Gastroesophageal sphincter (tissue), 3 donors: ENCODE results near the gene HEXB.

Source experiments
- CTCF ChIP-seq, 4 experiments: fragments of 200-600 bp in 2 of 4; fragments of 450-650 bp in 2 of 4; sonication (generic) in 1 of 4; IDR thresholded peaks; one replicate each; pipeline ENCODE4 v1.5.1; 2017 to 2019; ENCODE audit warnings: antibody characterized with exemption in 4 of 4, mild to moderate bottlenecking in 2 of 4, moderate library complexity in 2 of 4
- POLR2A ChIP-seq, 2 donors: fragments of 450-650 bp; IDR thresholded peaks; one replicate each; pipeline ENCODE4 v1.6.1; 2017; ENCODE audit warnings: antibody characterized with exemption in 2 of 2, mild to moderate bottlenecking in 2 of 2, moderate library complexity in 1 of 2

- TF ChIP-seq CTCF (IDR thresholded peaks at IDR 0.05) (no peak), POLR2A (IDR thresholded peaks at IDR 0.05) (no peak)
Observed at GRCh38 chr5:74657165-74657564, 27.9 kb upstream of the HEXB start.
